AG08396 (cell line): ENCODE results near the gene TPST2.

Experiments used
- DNase-seq: peaks from one replicate; pipeline ENCODE4 v3.0.0; 2012; ENCODE audit warnings: low spot score, mixed read lengths

TPST2 gene

DNA sequence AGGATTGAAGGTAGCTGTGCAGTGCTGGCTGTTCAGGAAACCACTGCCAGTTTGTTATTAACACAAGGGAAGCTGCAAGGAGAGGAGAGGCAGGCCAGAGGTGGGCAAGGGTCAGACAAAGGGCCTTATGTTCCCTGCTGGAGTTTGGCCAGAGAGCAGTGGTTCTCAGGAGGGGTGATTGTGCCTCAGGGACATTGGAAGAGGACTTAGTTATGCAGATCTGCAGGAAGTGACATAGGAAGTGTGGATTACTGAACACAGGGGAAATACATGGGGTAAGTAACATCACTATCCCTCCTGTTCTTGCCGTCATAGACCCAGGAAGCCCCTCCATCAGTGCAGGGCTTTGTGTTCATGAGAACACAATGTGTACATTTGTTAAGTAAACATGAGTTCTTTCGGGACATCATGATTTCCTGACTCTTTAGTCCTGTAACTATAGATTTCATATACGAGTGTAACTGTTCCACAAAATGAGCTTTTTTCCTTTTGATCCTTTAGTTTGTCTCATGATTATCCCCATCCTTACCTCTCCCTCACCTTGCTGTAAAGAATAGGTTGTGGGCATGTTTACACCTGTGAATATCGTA lies 100.4 kb downstream of the TPST2 start:
- DNase-seq = no peak

DNA sequence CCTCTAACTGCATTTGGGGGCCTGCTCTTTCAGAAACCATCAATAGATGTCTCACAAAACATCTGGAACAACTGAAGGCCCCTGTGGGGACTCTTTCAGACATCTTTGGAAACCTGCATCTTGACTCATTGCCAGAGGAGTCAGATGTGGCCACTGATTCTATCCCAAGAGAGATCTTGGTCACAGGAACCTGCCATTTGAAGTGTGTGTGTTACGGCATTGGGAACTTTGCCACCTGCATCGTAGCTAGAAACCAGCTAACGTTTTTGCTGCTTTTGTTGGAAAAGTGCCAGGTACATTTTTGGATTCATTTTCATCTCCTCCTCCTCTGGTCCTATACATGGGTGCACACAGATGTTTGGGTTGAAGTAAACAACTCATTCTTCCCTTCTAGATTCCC lies 101.9 kb downstream of the TPST2 start:
- DNase-seq = no peak

DNA sequence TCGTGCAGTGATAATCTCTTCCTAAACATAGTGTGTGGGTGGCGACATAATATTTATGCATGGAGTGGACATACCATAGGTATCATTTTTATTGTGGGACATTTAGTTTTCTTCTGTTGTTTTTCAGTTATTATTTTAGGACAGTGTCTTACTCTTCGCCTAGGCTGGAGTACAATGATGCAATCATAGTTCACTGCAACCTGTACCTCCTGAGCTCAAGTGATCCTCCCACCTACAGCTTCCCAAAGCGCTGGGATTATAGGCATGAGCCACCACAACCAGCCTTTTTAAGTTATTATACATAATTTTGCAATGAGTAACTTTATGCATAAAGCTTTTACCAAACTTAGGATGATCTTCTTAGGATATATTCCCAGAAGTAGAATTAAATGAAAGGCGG lies 103.5 kb downstream of the TPST2 start:
- no peak for DNase-seq

DNA sequence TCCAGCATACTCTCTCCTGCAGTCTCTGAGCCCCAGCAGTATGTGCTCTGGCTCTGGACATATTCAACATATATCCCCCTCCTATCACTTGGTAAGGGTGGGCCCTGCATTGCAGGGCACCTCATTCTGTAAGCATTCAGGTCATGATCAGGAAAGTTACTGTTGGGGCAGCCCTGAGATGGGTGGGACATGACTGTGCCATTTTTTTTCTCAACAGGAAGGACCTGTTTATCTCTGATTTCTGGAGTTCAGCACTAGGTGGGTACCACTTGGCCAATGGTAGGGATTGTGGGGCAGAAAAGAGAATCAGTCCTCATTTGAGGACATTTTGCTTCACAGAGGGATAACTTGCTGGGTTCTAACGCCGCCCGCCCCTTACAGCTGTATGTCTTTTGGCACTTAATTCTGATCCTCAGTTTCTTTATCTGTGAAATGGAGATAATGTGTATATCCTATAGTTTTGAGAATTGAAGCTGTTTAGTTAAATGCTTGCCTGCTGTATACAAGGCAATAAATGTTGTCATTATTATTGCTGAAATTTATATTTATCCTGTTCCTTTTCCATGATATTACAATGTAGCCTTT lies 104.0 kb downstream of the TPST2 start:
- no peak for DNase-seq

DNA sequence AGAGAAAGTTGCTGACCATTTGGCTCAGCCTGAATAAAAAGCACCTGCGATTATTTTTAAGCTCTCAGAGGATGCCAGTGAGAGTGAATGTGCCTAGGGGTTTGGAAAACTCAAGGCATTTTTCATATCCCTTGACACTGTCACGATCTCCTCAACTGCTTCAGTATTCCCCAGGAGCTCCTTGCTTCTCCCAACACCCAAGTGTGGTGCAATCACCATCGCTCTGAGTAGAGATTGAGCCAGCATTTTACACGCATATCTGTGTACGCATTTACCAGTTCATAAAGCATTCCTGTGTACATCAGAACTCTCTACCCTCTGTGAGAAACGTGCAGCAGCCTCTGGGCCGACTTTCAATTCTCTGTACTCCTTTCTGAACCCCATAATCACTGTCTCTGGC lies 104.9 kb downstream of the TPST2 start:
- DNase-seq = no peak

DNA sequence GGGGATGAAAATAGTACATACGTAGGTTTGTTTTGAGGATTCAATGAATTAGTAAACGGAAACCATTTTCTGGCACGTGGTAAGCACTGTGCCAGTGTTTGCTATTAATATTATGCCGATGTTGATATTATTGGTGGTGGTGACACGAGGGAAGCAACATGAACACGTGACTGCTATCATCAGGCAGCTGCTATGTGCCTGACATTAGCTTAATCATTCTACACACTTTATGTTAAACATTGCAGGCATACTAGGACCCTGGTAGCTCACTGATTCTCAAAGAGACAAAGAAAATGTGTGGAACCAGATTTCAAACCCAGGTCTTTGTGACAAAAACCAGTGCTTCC lies 105.6 kb downstream of the TPST2 start:
- peak; percentile 36 for DNase-seq

DNA sequence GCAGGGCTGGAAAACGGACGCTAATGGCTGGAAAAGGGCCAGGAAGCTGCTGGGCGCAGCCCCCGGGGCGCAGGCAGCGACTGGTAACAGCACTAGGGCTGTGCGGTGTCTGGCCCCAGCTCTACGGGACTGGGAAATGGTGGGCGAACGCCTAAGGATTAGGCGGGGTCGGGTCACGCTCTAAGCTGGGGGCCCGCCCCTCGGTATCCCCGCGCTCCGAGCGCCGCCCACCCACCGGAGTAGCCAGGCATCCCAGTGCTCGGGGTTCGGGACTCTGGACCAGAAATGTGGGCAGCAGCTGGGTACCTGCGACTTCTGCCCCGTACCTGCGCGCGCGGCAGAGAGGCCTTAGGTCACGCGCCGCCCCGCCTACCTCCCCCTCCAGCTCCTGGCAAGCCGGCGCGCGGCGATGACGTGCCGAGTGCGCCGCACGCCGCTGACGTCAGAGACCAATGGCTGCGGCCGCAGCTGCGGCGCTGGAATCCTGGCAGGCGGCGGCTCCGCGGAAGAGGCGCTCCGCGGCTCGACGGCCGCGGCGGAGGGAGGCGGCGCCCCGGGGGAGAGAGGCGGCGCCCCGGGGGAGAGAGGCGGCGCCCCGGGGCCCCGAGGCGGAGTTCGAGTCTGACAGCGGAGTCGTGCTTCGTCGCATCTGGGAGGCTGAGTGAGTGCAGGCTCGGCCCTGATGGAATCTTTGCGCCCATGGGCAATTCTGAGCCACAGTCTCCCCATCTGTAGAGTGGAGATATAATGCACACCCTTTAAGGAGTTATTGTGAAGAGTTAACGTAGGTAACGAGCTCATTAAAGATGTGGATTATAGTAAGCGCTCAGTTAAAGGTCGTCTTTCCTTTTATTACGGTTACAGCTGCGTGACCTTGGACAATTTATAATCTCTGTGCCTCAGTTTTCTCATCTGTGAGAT lies 106.2 kb downstream of the TPST2 start, which contains the start of the genes HPS4 and SRRD:
HPS4 (minus strand) TSS at position 345 of the 921 bp plus-strand sequence. CDS start 2,021 bp downstream, outside the sequence.
SRRD (plus strand) TSS at position 439 of the 921 bp plus-strand sequence; CDS start at position 453, 14 bp downstream.
- peak; percentile 98 for DNase-seq

DNA sequence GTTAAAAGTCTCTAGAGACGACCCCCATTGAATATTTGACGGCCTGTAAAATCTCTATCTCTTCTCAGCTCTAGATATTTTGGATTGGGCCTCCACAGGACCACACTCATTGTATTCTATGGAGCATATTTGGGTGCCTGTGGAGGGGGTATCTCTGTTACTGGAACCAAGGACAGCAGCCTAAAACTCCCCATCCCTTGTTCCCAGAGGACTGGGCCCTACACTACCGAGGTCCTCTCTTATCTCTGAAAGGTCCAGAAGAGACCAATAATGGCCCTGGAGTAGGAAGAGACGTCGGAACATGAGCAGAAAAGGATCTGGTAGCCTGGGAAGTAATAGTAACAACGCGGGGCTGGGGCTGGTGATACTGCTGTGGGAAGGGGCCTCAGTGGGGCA lies 106.9 kb downstream of the TPST2 start:
- DNase-seq = no peak

DNA sequence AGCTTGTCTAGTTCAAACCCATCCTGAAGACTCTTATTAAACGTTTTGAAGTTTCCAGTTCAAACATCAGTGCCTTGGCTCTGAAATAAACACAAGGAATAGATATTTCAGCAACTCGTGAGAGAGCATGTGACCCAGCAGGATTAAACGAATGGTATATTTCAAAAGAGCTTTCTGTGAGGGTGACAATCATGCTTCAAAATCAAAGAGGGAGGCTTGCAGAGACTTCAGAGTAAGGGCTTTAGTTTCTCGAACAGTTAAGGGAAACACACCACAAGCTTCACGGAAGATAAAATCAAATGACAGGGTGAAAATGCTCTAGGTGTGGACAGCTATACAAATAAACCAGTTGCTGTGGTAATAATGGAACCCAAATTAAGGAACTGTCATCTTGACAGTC lies 107.8 kb downstream of the TPST2 start:
- DNase-seq = no peak

DNA sequence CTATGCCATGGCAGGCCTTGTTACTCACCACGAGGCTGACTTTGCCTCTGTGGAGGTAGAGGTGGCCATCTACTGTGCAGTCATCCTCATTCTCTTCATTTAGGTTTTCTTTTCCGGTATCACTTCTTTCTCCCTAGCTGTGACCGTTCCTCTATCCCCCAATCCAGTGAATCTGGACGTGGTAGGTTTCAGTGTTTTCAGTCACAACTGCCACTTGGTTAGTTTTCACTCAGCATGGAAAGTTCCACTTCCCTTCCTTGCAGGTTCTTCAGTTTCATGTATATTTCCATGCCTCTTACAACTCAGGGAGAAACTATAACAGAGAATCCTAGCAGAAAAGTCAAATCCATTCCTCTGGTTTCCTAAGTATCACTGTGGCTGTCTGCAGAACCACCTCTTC lies 108.2 kb downstream of the TPST2 start:
- no peak for DNase-seq

DNA sequence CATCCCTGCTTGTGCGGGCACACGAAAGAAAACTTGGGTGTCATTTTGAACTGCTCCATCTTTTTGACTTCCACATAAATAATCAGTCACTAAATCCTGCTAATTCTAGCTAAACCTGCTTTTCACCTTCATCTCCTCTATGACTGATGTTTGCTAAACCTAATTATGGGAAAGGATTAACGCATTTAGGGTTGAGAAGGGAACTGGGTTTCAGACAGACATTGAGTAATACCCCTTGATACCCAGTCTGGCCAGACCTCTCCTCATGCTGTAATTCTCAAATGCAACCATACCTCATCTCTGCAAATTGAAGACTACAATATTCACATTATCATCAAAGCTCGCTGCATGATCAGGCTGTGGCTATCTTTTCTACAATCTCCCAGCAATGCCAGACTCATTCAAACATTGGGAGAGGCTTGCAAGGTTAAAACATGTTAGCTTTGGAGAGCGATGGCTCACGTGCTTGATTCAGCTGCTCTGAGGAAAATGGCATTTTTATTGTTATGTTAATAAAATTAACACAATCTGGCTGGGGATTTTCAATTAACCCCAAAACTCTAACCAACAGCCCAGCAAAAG lies 108.7 kb downstream of the TPST2 start:
- no peak for DNase-seq

DNA sequence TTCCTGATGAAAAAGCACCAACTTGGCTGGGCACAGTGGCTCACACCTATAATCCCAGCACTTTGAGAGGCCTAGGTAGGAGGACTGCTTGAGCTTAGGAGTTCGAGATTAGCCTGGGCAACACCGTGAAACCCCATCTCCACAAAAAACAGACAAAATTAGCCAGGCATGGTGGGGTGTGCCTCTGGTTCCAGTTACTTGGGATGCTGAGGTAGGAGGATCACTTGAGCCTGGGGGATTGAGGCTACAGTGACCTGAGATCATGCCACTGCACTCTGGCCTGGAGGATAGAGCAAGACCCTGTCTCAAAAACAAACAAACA lies 109.4 kb downstream of the TPST2 start:
- DNase-seq = no peak

DNA sequence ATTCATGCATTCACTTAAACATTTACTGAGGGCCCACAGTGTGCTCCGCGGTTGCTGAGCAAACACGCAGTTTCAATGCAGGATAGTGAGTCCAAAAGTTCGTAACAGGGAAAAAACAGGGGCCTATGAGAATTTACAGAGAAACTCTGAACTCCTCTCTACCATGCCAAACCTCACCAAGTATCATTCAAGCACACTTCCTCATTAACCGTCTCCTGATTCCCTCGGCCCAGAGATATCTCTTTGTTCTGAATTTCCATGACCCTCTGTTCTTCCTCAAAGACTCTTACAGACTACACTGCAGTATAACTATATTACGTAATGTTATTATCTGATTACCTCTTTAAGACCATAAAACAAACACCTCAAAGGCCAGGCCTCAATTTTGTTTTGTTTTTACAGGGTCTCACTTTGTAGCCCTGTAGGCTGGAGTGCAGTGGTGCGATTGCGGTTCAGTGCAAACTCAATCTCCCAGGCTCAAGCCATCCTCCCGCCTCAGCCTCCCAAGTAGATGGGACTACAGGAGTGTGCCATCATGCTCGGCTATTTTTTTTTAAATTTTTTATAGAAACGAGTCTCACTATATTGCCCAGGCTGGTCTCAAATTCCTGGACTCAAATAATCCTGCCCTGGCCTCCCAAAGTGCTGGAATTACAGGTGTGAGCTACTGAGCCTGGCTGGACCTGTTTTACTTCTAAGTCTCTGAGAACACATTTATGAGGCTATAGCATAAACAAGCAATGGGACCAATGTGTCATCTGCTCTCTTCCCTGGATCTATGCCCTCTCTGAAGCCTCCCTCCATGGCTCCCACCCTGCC lies 109.9 kb downstream of the TPST2 start:
- no peak for DNase-seq

DNA sequence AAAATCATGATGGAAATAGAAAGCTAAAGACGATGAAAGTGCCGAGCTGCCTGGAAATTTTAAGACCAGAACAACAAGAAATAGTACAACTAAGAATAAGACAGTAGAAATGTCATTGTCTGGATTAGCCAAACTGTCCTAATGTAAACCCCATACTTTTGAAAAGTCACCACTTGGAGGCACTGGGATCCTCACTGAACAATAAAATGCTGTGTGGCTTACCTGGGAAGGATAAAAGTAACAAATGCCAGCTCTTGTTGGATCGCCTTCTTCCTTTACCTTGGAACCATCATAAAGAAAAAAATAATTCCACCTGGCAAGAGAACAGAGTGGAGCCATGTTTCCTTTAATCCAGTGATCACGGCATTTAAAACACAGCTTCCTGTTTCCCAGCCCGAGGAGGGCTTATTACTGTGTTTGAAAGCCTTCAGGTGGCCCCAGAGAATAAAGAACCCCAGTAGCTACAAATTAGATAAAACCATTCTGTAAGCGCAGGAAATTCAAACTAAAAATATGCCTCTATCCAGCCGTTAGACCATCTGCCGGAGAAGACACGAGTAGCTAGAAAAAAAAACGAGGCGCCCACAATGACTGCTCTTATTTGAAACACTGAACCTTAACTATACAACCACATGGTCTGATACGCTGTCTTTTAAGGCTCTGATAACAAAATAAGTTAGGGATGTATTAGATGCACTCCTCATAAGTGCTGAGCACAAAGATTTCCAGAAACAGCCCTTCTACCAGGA lies 110.7 kb downstream of the TPST2 start:
- no peak for DNase-seq

DNA sequence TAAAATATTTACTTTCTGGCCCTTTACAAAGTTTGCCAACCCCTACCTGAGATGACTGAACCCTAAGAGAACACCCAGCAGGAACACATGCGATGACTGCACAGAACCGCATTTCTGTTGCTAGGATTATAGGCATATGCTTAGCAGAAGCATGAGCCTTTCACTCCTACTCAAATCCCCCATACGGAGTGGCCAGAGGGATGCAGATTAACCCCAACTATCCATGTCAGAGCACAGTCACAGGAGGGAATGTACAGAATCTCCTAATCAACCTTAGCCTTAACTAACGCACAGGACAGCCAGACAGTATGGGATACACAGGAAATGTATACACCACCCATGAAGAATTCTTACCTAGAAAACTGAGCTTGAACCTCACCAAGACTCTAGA lies 112.6 kb downstream of the TPST2 start:
- DNase-seq = no peak

DNA sequence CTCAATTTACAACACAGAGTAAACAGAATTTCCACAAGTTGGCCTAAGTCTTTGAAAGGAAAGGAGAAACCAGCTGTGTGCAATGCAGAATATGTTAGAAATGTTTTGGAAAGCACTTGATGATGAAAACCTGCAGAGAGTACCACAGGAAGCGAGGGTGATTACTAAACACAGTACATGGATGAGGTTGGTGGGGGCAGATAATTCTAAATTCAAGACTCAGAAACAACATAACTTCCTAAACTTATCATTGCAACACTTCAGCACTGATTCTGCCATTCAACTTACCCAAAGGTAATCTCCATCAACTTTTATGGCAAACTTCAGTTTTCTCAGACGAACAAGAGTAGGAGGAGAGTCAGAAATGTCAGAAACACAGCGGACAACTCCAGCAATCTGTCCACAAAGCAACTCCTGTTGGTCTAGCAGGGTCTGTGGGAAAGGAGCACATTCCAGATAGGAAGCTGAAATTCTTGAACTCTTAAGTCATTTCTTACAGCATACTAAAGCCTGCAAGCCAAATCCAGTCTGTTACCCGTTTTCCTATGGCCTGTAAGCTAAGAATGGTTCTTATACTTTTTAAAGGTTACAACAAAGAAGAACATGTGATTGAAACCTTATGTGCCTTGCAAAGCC lies 113.1 kb downstream of the TPST2 start:
- no peak for DNase-seq

DNA sequence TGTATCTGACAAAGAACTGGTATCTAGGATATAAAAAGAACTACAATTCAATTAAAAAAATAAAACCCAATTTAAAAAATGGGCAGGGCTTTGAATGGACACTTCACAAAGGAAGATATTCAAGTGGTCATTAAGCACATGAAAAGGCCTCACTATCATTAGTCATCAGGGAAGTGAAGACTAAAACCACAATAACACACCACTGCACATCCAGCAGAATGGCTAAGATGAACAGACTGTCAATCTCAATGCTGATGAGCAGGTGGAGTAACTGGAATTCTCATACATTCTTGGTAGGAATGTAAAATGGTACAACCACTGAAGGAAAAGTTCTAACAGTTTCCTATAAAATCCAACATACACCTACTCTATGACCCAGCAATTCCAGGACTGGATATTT lies 115.2 kb downstream of the TPST2 start:
- DNase-seq = no peak
